ENCODE results near the gene SORL1-AS1.
A peak's percentile ranks its signal among the peaks of the same experiment; 100 is the strongest.

The SORL1-AS1 gene

DNA sequence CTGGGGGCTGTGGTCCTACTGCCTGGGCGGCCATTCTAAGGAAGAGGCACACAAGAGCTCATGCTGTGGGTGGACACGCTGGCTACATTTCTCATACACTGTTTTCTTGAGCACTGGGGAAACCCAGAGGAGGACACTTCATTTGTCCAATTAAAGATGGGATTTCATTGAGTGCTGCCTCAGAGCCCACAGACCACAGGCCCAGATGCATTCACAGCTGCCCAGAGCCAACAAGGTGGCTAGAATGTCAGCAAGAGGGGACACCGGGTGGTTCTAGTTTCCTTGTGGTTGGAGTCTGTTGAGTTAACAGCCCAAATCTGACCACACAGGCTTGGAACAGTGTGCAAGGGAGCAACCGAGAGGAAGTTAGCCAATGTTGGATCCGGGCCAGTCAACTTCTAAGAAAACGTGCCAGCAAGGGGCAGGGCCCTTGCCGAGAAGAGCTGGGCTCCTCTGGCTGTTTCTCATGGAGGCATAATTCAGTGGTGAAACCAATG lies 35.7 kb downstream of the SORL1-AS1 start:
- Histone ChIP-seq H3K36me3 (ENCODE audit: low read depth) (no peaks in the 10 kb centered on the region), H3K27ac (ENCODE audit: poor library complexity, severe bottlenecking) (peak overlapping the region; percentile 23), H3K4me3 (ENCODE audit: severe bottlenecking) (no peak overlapping the region), H3K27me3 (ENCODE audit: insufficient read depth, poor library complexity, severe bottlenecking) (no peaks in the 10 kb centered on the region), H3K4me1 (ENCODE audit: insufficient read depth, poor library complexity, severe bottlenecking) (peaks cover 19% of the 10 kb centered on the region), H3K9me3 (ENCODE audit: severe bottlenecking) (no peaks in the 10 kb centered on the region)
- TF ChIP-seq, protein P1, sequence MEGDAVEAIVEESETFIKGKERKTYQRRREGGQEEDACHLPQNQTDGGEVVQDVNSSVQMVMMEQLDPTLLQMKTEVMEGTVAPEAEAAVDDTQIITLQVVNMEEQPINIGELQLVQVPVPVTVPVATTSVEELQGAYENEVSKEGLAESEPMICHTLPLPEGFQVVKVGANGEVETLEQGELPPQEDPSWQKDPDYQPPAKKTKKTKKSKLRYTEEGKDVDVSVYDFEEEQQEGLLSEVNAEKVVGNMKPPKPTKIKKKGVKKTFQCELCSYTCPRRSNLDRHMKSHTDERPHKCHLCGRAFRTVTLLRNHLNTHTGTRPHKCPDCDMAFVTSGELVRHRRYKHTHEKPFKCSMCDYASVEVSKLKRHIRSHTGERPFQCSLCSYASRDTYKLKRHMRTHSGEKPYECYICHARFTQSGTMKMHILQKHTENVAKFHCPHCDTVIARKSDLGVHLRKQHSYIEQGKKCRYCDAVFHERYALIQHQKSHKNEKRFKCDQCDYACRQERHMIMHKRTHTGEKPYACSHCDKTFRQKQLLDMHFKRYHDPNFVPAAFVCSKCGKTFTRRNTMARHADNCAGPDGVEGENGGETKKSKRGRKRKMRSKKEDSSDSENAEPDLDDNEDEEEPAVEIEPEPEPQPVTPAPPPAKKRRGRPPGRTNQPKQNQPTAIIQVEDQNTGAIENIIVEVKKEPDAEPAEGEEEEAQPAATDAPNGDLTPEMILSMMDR (IDR thresholded peaks at IDR 0.05; ENCODE audit: poor library complexity, severe bottlenecking) = no peak
- peak; percentile 86 for ATAC-seq (ENCODE audit: low read depth)
- peak; percentile 73 for DNase-seq (ENCODE audit: low spot score)

DNA sequence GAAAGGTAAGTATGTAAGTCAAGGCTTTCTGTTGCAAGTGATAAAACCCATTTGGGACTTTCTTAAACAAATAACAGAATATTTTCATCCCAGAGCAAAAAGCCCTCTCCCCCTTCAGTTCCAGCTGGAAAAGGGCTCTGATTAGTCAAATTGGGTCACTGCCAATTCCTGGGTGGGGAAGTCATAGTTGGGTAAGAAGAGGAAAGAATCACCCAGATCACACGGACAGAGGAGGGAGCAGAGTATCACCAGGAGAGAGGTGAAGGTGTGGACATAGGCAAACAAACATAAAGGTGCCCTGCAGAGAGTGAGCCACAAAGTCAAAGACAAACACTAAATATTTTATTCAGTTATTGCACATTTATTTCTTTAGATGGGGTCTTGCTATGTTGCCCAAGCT lies 36.9 kb downstream of the SORL1-AS1 start:
- Histone ChIP-seq H3K36me3 (ENCODE audit: low read depth) (no peaks in the 10 kb centered on the region), H3K4me3 (ENCODE audit: severe bottlenecking) (no peak overlapping the region), H3K27me3 (ENCODE audit: insufficient read depth, poor library complexity, severe bottlenecking) (no peaks in the 10 kb centered on the region), H3K4me1 (ENCODE audit: insufficient read depth, poor library complexity, severe bottlenecking) (peaks cover 19% of the 10 kb centered on the region), H3K9me3 (ENCODE audit: severe bottlenecking) (no peaks in the 10 kb centered on the region), H3K27ac (ENCODE audit: poor library complexity, severe bottlenecking) (no peak overlapping the region)
- ATAC-seq (ENCODE audit: low read depth) = peak; percentile 73
- DNase-seq (ENCODE audit: low spot score) = no peak
- TF ChIP-seq, protein P1 (IDR thresholded peaks at IDR 0.05; ENCODE audit: poor library complexity, severe bottlenecking) = no peak

DNA sequence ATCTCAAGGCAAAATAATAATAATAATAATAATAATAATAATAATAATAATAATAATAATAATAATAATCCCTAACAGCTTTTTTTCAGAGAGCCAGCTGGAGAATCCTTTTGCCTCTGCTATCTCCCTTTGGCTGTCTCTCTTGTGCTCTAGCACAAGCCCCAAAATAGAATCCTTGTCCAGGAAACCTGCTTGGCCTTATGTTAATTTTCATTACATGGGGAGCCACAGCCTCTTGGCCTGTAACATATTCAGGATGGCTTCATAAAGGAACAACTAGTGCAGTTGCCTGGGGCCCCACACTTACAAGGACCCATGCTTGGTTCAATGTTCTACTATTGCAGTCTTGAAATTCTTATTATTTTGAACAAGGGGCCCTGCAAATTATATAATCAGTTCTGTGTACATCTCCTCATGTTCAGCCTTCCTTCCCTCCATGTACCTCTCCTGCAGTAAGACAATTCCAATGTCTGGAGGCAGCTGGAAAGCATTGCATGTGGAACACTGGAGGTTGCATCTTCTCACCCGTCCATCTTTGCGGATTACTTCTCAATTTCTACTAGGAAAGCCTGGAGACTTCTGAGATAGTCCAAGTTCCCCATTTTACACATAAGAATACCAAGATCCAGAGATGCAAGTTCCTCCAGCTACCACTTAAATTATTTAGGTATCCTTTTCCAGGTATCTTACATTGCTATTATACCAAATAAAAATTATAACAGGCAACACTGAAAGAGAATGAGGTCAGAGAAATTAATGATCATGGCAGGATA lies 38.4 kb downstream of the SORL1-AS1 start:
- Histone ChIP-seq H3K36me3 (ENCODE audit: low read depth) (no peaks in the 10 kb centered on the region), H3K27ac (ENCODE audit: poor library complexity, severe bottlenecking) (no peak overlapping the region), H3K4me1 (ENCODE audit: insufficient read depth, poor library complexity, severe bottlenecking) (peaks cover 19% of the 10 kb centered on the region), H3K27me3 (ENCODE audit: insufficient read depth, poor library complexity, severe bottlenecking) (no peaks in the 10 kb centered on the region), H3K4me3 (ENCODE audit: severe bottlenecking) (no peak overlapping the region), H3K9me3 (ENCODE audit: severe bottlenecking) (no peaks in the 10 kb centered on the region)
- DNase-seq (ENCODE audit: low spot score) (no peak), ATAC-seq (ENCODE audit: low read depth) (no peak)
- TF ChIP-seq, protein P1 (IDR thresholded peaks at IDR 0.05; ENCODE audit: poor library complexity, severe bottlenecking) = no peak

DNA sequence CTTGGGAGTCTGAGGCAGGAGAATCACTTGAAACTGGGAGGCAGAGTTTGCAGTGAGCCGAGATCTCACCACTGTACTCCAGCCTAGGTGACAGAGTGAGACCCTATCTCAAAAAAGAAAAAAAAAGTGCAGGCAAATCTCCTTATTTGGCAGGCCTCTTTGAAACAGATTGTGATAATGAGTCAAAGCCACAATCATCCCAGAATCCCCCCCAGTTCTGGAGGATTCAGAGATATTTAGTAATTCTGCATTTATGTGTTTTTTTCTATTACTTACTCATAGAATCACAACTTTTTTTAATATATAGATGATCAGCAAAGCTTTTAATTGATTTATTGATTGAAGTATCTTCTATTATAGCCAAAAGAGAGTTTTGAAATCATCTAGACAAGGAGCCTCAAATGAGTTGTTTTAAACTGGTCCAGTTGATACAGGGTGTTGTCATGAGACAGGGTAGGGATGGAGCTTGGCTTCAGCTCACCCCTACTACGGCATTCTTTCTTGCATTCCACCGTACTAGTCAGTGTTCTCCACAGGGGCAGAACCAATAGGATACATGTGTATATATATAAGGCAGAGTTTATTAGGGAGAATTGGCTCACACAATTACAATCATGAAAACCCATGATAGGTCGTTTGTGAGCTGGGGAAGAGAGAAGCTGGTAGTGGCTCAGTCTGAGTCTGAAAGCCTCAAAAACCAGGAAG lies 39.9 kb downstream of the SORL1-AS1 start:
- H3K9me3 ChIP-seq (ENCODE audit: severe bottlenecking) = no peaks in the 10 kb centered on the region
- H3K4me3 ChIP-seq (ENCODE audit: severe bottlenecking) = no peak overlapping the region
- H3K27ac ChIP-seq (ENCODE audit: poor library complexity, severe bottlenecking) = no peak overlapping the region
- H3K4me1 ChIP-seq (ENCODE audit: insufficient read depth, poor library complexity, severe bottlenecking) = peaks cover 19% of the 10 kb centered on the region
- TF ChIP-seq, protein P1 (IDR thresholded peaks at IDR 0.05; ENCODE audit: poor library complexity, severe bottlenecking) = no peak
- H3K27me3 ChIP-seq (ENCODE audit: insufficient read depth, poor library complexity, severe bottlenecking) = no peaks in the 10 kb centered on the region
- H3K36me3 ChIP-seq (ENCODE audit: low read depth) = no peaks in the 10 kb centered on the region
- ATAC-seq (ENCODE audit: low read depth) (no peak), DNase-seq (ENCODE audit: low spot score) (no peak)

Data from RWPE2 (cell line).